ENCODE measurements around the gene OSBPL10. TPM values are rescaled to one million over a fixed set of nuclear protein-coding genes. Genes with fewer than 3 reads are reported as not detected.

OSBPL10 gene
- polyA plus RNA-seq, 1 donor from 2014 or later, result 2.0 TPM

GRCh38 chr3:31879365-31879764 lies 101.7 kb downstream of the OSBPL10 start:
- no peaks in the 10 kb centered on the region for H3F3A ChIP-seq (ENCODE audit: insufficient read depth, low read length, poor library complexity, severe bottlenecking)
- no peaks in the 10 kb centered on the region for H3K79me2 ChIP-seq (replicated peaks; ENCODE audit: insufficient read depth, low read length)
- H3K4me2 ChIP-seq (ENCODE audit: low read length), result no peak overlapping the region
- H4K20me1 ChIP-seq (ENCODE audit: insufficient read depth), result no peaks in the 10 kb centered on the region
- H3K4me3 ChIP-seq (ENCODE audit: low read length), result no peak overlapping the region
- no peak overlapping the region for H3K9ac ChIP-seq (ENCODE audit: low read length)
- H3K36me3 ChIP-seq (ENCODE audit: insufficient read depth, low read length), result no peaks in the 10 kb centered on the region
- H3K27me3 ChIP-seq (ENCODE audit: insufficient read depth, low read depth, low read length), result no peaks in the 10 kb centered on the region
- H3K9me2 ChIP-seq (ENCODE audit: insufficient read depth, low read length), result no peaks in the 10 kb centered on the region
- no peak overlapping the region for H2AFZ ChIP-seq (ENCODE audit: low read depth, low read length)
- TF ChIP-seq POLR2AphosphoS5 (IDR thresholded peaks at IDR 0.05), result no peak
- no peaks in the 10 kb centered on the region for H3K9me3 ChIP-seq (ENCODE audit: low read length)
- no peak overlapping the region for H3K27ac ChIP-seq (ENCODE audit: low read length)

- Histone ChIP-seq H3K27ac (ENCODE audit: low read length) (no peak overlapping the region), H3F3A (ENCODE audit: insufficient read depth, low read length, poor library complexity, severe bottlenecking) (no peaks in the 10 kb centered on the region), H2AFZ (ENCODE audit: low read depth, low read length) (no peak overlapping the region), H3K9me2 (ENCODE audit: insufficient read depth, low read length) (no peaks in the 10 kb centered on the region), H3K4me3 (ENCODE audit: low read length) (no peak overlapping the region), H3K9ac (ENCODE audit: low read length) (no peak overlapping the region), H4K20me1 (ENCODE audit: insufficient read depth) (no peaks in the 10 kb centered on the region), H3K36me3 (ENCODE audit: insufficient read depth, low read length) (no peaks in the 10 kb centered on the region), H3K4me2 (ENCODE audit: low read length) (no peak overlapping the region), H3K79me2 (replicated peaks; ENCODE audit: insufficient read depth, low read length) (no peaks in the 10 kb centered on the region), H3K27me3 (ENCODE audit: insufficient read depth, low read depth, low read length) (no peaks in the 10 kb centered on the region), H3K9me3 (ENCODE audit: low read length) (no peaks in the 10 kb centered on the region)
- TF ChIP-seq TAF1 (IDR thresholded peaks at IDR 0.05; ENCODE audit: low read depth) (no peak), EP300 (conservative IDR thresholded peaks at IDR 0.05; ENCODE audit: poor library complexity, severe bottlenecking) (no peak), POLR2AphosphoS5 (IDR thresholded peaks at IDR 0.05) (no peak), MXI1 (conservative IDR thresholded peaks at IDR 0.05; ENCODE audit: poor library complexity, severe bottlenecking) (no peak), CTCF (IDR thresholded peaks at IDR 0.05; ENCODE audit: poor library complexity, severe bottlenecking) (no peak), SMC3 (conservative IDR thresholded peaks at IDR 0.05; ENCODE audit: poor library complexity) (no peak), RAD21 (conservative IDR thresholded peaks at IDR 0.05) (no peak), EZH2 (IDR thresholded peaks at IDR 0.05; ENCODE audit: borderline replicate concordance, insufficient read depth, low read length, poor library complexity, severe bottlenecking) (no peak)
Measured at GRCh38 chr3:31878231-31878838, 102.7 kb downstream of the OSBPL10 start.

GRCh38 chr3:31876331-31876730 lies 104.7 kb downstream of the OSBPL10 start:
- Histone ChIP-seq H3F3A (ENCODE audit: insufficient read depth, low read length, poor library complexity, severe bottlenecking) (no peaks in the 10 kb centered on the region), H3K9ac (ENCODE audit: low read length) (no peak overlapping the region), H3K27ac (ENCODE audit: low read length) (no peak overlapping the region), H3K9me2 (ENCODE audit: insufficient read depth, low read length) (no peaks in the 10 kb centered on the region), H4K20me1 (ENCODE audit: insufficient read depth) (no peaks in the 10 kb centered on the region), H3K79me2 (replicated peaks; ENCODE audit: insufficient read depth, low read length) (no peaks in the 10 kb centered on the region), H3K9me3 (ENCODE audit: low read length) (no peaks in the 10 kb centered on the region), H3K4me3 (ENCODE audit: low read length) (no peak overlapping the region), H2AFZ (ENCODE audit: low read depth, low read length) (no peak overlapping the region), H3K4me2 (ENCODE audit: low read length) (no peak overlapping the region), H3K36me3 (ENCODE audit: insufficient read depth, low read length) (no peaks in the 10 kb centered on the region), H3K27me3 (ENCODE audit: insufficient read depth, low read depth, low read length) (no peaks in the 10 kb centered on the region)
- TF ChIP-seq EP300 (conservative IDR thresholded peaks at IDR 0.05; ENCODE audit: poor library complexity, severe bottlenecking) (no peak), RAD21 (conservative IDR thresholded peaks at IDR 0.05) (no peak), CTCF (IDR thresholded peaks at IDR 0.05; ENCODE audit: poor library complexity, severe bottlenecking) (no peak), TAF1 (IDR thresholded peaks at IDR 0.05; ENCODE audit: low read depth) (no peak), MXI1 (conservative IDR thresholded peaks at IDR 0.05; ENCODE audit: poor library complexity, severe bottlenecking) (no peak), EZH2 (IDR thresholded peaks at IDR 0.05; ENCODE audit: borderline replicate concordance, insufficient read depth, low read length, poor library complexity, severe bottlenecking) (no peak)

Data from neural cell (in vitro differentiated cells).